Keratinocyte (primary cell): Measurements from ENCODE around the gene DGKZ. TPM values are rescaled to one million over a fixed set of nuclear protein-coding genes. Genes with fewer than 3 reads are reported as not detected.

Experiments
- DNase-seq: peaks from one replicate; pipeline ENCODE4 v3.0.0-alpha.2; 2011; ENCODE audit warnings: low read depth, missing footprints, low spot score
- FAIRE-seq: peaks from 2 replicates; lab custom pipeline; 2011; peaks lifted over from hg19 to GRCh38; lab: Jason Lieb, UNC
- H2AFZ ChIP-seq: 2 replicates; pipeline ENCODE4 v1.6.0; 2012; ENCODE audit warnings: low read length, control low read depth, inconsistent platforms; ENCODE audit not compliant: control insufficient read depth
- H3K27ac ChIP-seq: 2 replicates; pipeline ENCODE4 v1.5.1; 2011; ENCODE audit warnings: low read length; ENCODE audit not compliant: control insufficient read depth, insufficient read depth
- H3K27me3 ChIP-seq: 3 replicates; pipeline ENCODE4 v1.6.0; 2011; ENCODE audit warnings: low read length; ENCODE audit not compliant: control insufficient read depth, insufficient read depth; ENCODE audit errors: extremely low read depth
- H3K36me3 ChIP-seq, 2 experiments: 2 replicates in 1 of 2; 3 replicates in 1 of 2; pipeline ENCODE4 v1.5.1; 2011; ENCODE audit warnings: low read length in 2 of 2, mild to moderate bottlenecking in 1 of 2; ENCODE audit not compliant: control insufficient read depth in 2 of 2, insufficient read depth in 2 of 2; ENCODE audit errors: extremely low read depth in 1 of 2
- H3K4me1 ChIP-seq: 3 replicates; pipeline ENCODE4 v1.5.1; 2011; ENCODE audit warnings: low read length; ENCODE audit not compliant: control insufficient read depth, insufficient read depth; ENCODE audit errors: extremely low read depth
- H3K4me2 ChIP-seq: 3 replicates; pipeline ENCODE4 v1.6.0; 2011; ENCODE audit warnings: low read depth, low read length; ENCODE audit not compliant: control insufficient read depth, insufficient read depth; ENCODE audit errors: extremely low read depth
- H3K4me3 ChIP-seq, 3 experiments: fragments of 200-600 bp in 1 of 3; sonication (generic) in 1 of 3; 2 replicates in 2 of 3; 3 replicates in 1 of 3; pipeline ENCODE4 v1.5.1; 2011 to 2016; ENCODE audit warnings: low read length in 3 of 3, mild to moderate bottlenecking in 3 of 3, control low read depth in 2 of 3, inconsistent platforms in 1 of 3, low read depth in 1 of 3, mixed read lengths in 1 of 3, mixed run types in 1 of 3, moderate library complexity in 1 of 3; ENCODE audit not compliant: control insufficient read depth in 2 of 3, insufficient read depth in 2 of 3; ENCODE audit errors: extremely low read depth in 1 of 3
- H3K79me2 ChIP-seq: 2 replicates; pipeline ENCODE4 v1.6.0; 2012; ENCODE audit warnings: low read length; ENCODE audit not compliant: control insufficient read depth, insufficient read depth
- H3K9ac ChIP-seq: 3 replicates; pipeline ENCODE4 v1.6.0; 2011; ENCODE audit warnings: low read length; ENCODE audit not compliant: control insufficient read depth, insufficient read depth; ENCODE audit errors: extremely low read depth
- H3K9me1 ChIP-seq: 3 replicates; pipeline ENCODE4 v1.6.0; 2011; ENCODE audit warnings: low read length; ENCODE audit not compliant: control insufficient read depth, insufficient read depth; ENCODE audit errors: extremely low read depth
- H3K9me3 ChIP-seq: 2 replicates; pipeline ENCODE4 v1.5.1; 2012; ENCODE audit warnings: low read depth, low read length; ENCODE audit not compliant: control insufficient read depth
- H4K20me1 ChIP-seq: 3 replicates; pipeline ENCODE4 v1.6.0; 2011; ENCODE audit warnings: low read length; ENCODE audit not compliant: control insufficient read depth, insufficient read depth; ENCODE audit errors: extremely low read depth
- EZH2 ChIP-seq: IDR thresholded peaks from one replicate; pipeline ENCODE4 v1.6.1; 2012; ENCODE audit warnings: inconsistent platforms, mild to moderate bottlenecking, low read length, moderate library complexity
- dilution Hi-C: fragments of 300-500 bp; cut with MboI; formaldehyde crosslinking; loops from one replicate; pipeline ENCODE4 v1.7.0; 2020; ENCODE audit warnings: low sequenced_read_pairs; ENCODE audit not compliant: extremely low pct_ligation_motif_present
- polyA plus RNA-seq, 5 experiments: library from polyadenylated mRNA; depleted of rRNA in 3 of 5; stranded (reverse) in 3 of 5; stranded (forward) in 1 of 5; unstranded in 1 of 5; fragments of >200 nt; gene quantifications; 1 replicate in 1 of 5; 2 replicates in 3 of 5; 3 replicates in 1 of 5; pipeline versions ENCODE4 v1.2.1 to v1.2.3, GENCODE V29; 2011 to 2012; ENCODE audit warnings: missing spikeins in 2 of 5, low read depth in 1 of 5, low replicate concordance in 1 of 5
- TF ChIP-seq, protein P1 (sequence below), 3 experiments: IDR thresholded peaks in 1 of 3; conservative IDR thresholded peaks in 1 of 3; optimal IDR thresholded peaks in 1 of 3; 2 replicates in 2 of 3; 3 replicates in 1 of 3; pipeline versions ENCODE3 to v1.5.1; 2011; ENCODE audit warnings: low read length in 3 of 3, mild to moderate bottlenecking in 3 of 3, moderate library complexity in 2 of 3, control low read depth in 1 of 3, inconsistent platforms in 1 of 3; ENCODE audit not compliant: insufficient read depth in 2 of 3; ENCODE audit errors: extremely low read depth in 1 of 3

The DGKZ gene
- polyA plus RNA-seq, 1 donor (not counting 4 experiments of a cell fraction or from before 2014, with no cell fraction given), result 23.3 TPM

DNA sequence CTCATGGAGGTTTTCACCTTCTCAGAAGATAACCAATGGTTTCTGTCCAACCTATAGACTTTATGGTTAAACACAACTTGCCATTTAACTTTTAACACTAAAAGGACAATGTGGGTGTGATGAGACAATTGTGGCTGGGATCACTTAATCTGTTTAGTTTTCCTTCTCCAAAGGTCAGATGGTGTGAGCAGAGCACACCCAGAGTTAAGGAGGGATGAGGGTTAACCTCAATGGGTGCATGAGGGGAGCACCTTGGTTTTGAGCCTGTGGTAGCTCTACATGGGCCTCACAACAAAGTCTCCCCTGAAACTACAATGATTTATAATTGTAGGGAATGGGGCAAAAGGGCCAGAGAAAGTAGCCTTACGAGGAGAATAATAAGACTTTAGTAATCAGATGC lies 73.2 kb downstream of the DGKZ start:
- Histone ChIP-seq H3K4me1 (no peaks in the 10 kb centered on the region), H3K27ac (no peak overlapping the region), H3K36me3 (peaks cover 15 to 19% of the 10 kb centered on the region in 2 experiments), H3K4me2 (no peak overlapping the region), H3K9ac (no peak overlapping the region), H4K20me1 (no peaks in the 10 kb centered on the region), H3K9me1 (no peaks in the 10 kb centered on the region), H3K27me3 (no peaks in the 10 kb centered on the region), H3K79me2 (no peaks in the 10 kb centered on the region), H2AFZ (no peak overlapping the region), H3K4me3 (no peak overlapping the region), H3K9me3 (no peaks in the 10 kb centered on the region)
- FAIRE-seq, result no peak
- dilution Hi-C loops, result no loop called here
- no peak for DNase-seq
- no peak for TF ChIP-seq EZH2
- TF ChIP-seq, protein P1, sequence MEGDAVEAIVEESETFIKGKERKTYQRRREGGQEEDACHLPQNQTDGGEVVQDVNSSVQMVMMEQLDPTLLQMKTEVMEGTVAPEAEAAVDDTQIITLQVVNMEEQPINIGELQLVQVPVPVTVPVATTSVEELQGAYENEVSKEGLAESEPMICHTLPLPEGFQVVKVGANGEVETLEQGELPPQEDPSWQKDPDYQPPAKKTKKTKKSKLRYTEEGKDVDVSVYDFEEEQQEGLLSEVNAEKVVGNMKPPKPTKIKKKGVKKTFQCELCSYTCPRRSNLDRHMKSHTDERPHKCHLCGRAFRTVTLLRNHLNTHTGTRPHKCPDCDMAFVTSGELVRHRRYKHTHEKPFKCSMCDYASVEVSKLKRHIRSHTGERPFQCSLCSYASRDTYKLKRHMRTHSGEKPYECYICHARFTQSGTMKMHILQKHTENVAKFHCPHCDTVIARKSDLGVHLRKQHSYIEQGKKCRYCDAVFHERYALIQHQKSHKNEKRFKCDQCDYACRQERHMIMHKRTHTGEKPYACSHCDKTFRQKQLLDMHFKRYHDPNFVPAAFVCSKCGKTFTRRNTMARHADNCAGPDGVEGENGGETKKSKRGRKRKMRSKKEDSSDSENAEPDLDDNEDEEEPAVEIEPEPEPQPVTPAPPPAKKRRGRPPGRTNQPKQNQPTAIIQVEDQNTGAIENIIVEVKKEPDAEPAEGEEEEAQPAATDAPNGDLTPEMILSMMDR (optimal IDR thresholded peaks at IDR 0.05 in 1 of 3, IDR thresholded peaks at IDR 0.05 in 1 of 3, conservative IDR thresholded peaks at IDR 0.05 in 1 of 3; ENCODE audit: extremely low read depth in 1 of 3, insufficient read depth in 2 of 3, low read length in 3 of 3), result no peak

DNA sequence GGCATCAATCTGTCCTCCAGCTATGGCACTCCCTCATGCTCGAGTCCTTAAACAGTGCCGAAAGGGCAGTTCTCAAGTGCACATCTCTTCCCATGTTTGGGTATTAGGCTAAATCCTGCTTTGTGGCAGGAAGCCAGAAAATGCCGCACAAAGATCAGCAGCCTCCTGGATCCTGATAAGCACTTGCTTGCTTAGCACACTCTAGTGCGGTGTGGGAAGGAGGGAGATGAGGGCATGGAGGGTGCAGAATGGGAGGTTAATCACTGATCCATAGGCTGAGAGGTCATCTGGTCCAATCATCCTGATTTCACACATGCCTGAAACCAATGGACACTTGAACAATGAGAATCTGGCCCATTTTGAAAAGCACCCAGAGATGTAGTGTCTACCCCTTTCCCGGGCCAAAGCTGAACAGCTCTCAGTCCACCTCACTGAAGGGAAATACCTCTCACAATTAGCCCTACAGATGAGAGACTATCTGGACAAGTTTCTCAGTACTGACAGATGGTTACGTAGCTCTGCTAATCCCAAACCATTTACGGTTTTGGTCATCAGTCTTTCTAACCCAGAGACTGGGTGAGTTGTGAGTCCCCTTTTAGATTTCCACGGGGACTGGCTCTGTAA lies 74.1 kb downstream of the DGKZ start:
- no peak overlapping the region for H3K9ac ChIP-seq
- no peak overlapping the region for H3K4me2 ChIP-seq
- no peaks in the 10 kb centered on the region for H4K20me1 ChIP-seq
- no peaks in the 10 kb centered on the region for H3K79me2 ChIP-seq
- dilution Hi-C loops, result no loop called here
- TF ChIP-seq, protein P1 (optimal IDR thresholded peaks at IDR 0.05 in 1 of 3, IDR thresholded peaks at IDR 0.05 in 1 of 3, conservative IDR thresholded peaks at IDR 0.05 in 1 of 3; ENCODE audit: extremely low read depth in 1 of 3, insufficient read depth in 2 of 3, low read length in 3 of 3), result no peak
- no peak for TF ChIP-seq EZH2
- no peaks in the 10 kb centered on the region for H3K27me3 ChIP-seq
- no peak overlapping the region for H2AFZ ChIP-seq
- H3K4me1 ChIP-seq, result peaks cover 3% of the 10 kb centered on the region
- H3K9me3 ChIP-seq, result no peaks in the 10 kb centered on the region
- H3K36me3 ChIP-seq, result peaks cover 18 to 19% of the 10 kb centered on the region in 2 experiments
- FAIRE-seq, result no peak
- H3K4me3 ChIP-seq, result no peak overlapping the region
- no peak for DNase-seq
- H3K27ac ChIP-seq, result no peak overlapping the region
- no peaks in the 10 kb centered on the region for H3K9me1 ChIP-seq
